Activated CD8-positive, alpha-beta T cell treated with anti-CD3 and anti-CD28 coated beads for 36 hours (primary cell): ENCODE data around the gene HBZ. TPM values are rescaled to one million over a fixed set of nuclear protein-coding genes. Genes with fewer than 3 reads are reported as not detected.
A peak's percentile ranks its signal among the peaks of the same experiment; 100 is the strongest.

Source experiments
- ATAC-seq: fragments of 200-7000 bp; cut with Tn5 transposase; one replicate; pipeline ENCODE4 v1.10.0; 2021; ENCODE audit warnings: mild to moderate bottlenecking, moderate library complexity
- CTCF ChIA-PET: fragments of 350-600 bp; sonication (Branson Sonifier 250); formaldehyde crosslinking; loops from one replicate; lab custom pipeline; 2021; ENCODE audit warnings: antibody characterized with exemption; lab: Charles Lee
- POLR2A ChIA-PET: fragments of 350-600 bp; sonication (Branson Sonifier 250); formaldehyde crosslinking; loops from one replicate; lab custom pipeline; 2021; ENCODE audit warnings: antibody characterized with exemption; lab: Charles Lee
- DNase-seq: peaks from one replicate; pipeline ENCODE4 v3.0.0-alpha.2; 2020
- H3K27ac Mint-ChIP-seq: one replicate; pipeline ENCODE4 v1.8.0; 2021; ENCODE audit warnings: mild to moderate bottlenecking, mixed read lengths
- H3K27me3 Mint-ChIP-seq: one replicate; pipeline ENCODE4 v1.8.0; 2021; ENCODE audit warnings: mixed read lengths
- H3K36me3 Mint-ChIP-seq: one replicate; pipeline ENCODE4 v1.8.0; 2021; ENCODE audit warnings: low read depth, mixed read lengths
- H3K4me1 Mint-ChIP-seq: one replicate; pipeline ENCODE4 v1.8.0; 2021; ENCODE audit warnings: low read depth, mixed read lengths
- H3K4me3 Mint-ChIP-seq: one replicate; pipeline ENCODE4 v1.8.0; 2021; ENCODE audit warnings: mild to moderate bottlenecking, moderate library complexity, mixed read lengths
- H3K9me3 Mint-ChIP-seq: one replicate; pipeline ENCODE4 v1.8.0; 2021; ENCODE audit warnings: mixed read lengths
- intact Hi-C: fragments of 100-400 bp; cut with micrococcal nuclease; formaldehyde crosslinking; loops from one replicate; pipeline ENCODE4 v1.10.0; 2022
- total RNA-seq, 2 experiments: library from RNA; stranded (reverse); gene quantifications; one replicate each; pipeline ENCODE4 v1.2.3, GENCODE V29; 2021
- TF ChIP-seq, protein P1 (sequence below): fragments of 200-600 bp; IDR thresholded peaks from one replicate; pipeline ENCODE4 v1.8.0; 2022; ENCODE audit warnings: antibody characterized with exemption, mild to moderate bottlenecking

HBZ gene
- total RNA-seq, 2 experiments from 2014 or later, result not detected

DNA sequence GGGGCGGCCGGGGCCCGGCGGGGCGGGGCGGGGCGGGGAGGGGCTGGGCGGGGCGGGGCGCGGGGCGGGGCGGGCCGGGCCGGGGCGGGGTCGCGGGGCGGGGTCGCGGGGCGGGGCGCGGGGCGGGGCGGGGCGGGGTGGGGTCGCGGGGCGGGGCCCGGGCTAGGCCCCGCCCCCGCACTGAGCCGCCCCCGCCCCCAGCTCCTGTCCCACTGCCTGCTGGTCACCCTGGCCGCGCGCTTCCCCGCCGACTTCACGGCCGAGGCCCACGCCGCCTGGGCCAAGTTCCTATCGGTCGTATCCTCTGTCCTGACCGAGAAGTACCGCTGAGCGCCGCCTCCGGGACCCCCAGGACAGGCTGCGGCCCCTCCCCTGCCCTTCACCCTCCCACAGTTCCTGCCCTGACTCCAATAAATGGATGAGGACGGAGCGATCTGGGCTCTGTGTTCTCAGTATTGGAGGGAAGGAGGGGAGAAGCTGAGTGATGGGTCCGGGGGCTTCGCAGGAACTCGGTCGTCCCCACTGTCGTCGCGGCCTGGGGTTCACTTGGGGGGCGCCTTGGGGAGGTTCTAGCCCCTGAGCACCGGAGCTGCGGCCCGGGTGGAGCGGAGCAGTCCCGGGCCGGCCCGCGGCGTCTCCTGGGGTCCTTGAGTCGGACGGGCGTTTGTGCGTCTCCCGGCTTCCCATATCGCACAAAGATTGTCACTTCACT lies 12.5 kb downstream of the HBZ start:
- ChIA-PET POLR2A (no interaction called here), CTCF (interaction anchor here (1.0 kb wide), 2 partner anchors 17 to 99 kb away, joined by 3 to 4 read pairs; no protein-coding TSS in a partner anchor)
- Mint-ChIP-seq H3K36me3 (no peaks in the 10 kb centered on the region), H3K9me3 (no peaks in the 10 kb centered on the region), H3K4me1 (peaks cover 5% of the 10 kb centered on the region), H3K4me3 (no peak overlapping the region), H3K27me3 (peaks cover 46% of the 10 kb centered on the region), H3K27ac (no peak overlapping the region)
- intact Hi-C loops, result no loop called here
- DNase-seq (no peak), ATAC-seq (peak; percentile 31)
- TF ChIP-seq, protein P1, sequence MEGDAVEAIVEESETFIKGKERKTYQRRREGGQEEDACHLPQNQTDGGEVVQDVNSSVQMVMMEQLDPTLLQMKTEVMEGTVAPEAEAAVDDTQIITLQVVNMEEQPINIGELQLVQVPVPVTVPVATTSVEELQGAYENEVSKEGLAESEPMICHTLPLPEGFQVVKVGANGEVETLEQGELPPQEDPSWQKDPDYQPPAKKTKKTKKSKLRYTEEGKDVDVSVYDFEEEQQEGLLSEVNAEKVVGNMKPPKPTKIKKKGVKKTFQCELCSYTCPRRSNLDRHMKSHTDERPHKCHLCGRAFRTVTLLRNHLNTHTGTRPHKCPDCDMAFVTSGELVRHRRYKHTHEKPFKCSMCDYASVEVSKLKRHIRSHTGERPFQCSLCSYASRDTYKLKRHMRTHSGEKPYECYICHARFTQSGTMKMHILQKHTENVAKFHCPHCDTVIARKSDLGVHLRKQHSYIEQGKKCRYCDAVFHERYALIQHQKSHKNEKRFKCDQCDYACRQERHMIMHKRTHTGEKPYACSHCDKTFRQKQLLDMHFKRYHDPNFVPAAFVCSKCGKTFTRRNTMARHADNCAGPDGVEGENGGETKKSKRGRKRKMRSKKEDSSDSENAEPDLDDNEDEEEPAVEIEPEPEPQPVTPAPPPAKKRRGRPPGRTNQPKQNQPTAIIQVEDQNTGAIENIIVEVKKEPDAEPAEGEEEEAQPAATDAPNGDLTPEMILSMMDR, result no peak

DNA sequence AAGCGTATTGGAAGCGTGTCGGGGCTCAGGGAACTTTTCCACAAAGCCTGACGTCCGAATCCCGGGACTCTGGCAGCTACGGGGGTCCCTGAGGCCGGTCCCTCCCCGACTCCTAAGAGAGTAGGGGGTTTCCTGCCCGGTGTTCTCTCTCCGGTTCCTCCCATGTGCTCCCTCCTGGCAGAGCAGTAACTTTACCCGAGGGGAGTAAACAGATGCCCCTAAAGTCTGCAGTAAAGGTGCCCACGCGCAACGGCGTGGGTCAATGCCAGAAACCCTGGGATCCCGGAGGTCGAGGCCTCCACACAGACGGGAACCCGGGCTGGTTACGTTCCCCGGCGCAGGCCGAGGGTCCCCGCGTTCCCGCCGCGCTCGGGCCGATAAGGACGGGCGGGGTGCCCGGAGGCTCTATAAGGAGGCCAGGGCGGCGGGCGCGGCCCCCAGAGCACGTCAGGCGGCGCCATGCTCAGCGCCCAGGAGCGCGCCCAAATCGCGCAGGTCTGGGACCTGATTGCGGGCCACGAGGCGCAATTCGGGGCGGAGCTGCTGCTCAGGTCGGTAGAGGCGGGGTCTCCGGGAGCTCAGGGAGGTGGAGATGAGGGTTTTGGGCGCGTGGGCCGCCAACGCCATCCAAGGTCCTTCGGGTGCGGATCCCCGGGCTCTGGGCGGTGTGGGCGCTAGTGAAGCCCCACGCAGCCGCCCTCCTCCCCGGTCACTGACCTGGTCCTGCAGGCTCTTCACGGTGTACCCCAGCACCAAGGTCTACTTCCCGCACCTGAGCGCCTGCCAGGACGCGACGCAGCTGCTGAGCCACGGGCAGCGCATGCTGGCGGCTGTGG lies 13.3 kb downstream of the HBZ start, which contains the start of gene HBM:
Gene HBM (plus strand): TSS at position 440 of the 836 bp plus-strand sequence. CDS start 20 bp downstream, at position 460.
- intact Hi-C loops, result no loop called here
- ATAC-seq (peak; percentile 34), DNase-seq (no peak)
- ChIA-PET POLR2A (no interaction called here), CTCF (interaction anchor here (1.0 kb wide), 2 partner anchors 16 to 100 kb away, joined by 3 to 4 read pairs; no protein-coding TSS in a partner anchor)
- Mint-ChIP-seq H3K36me3 (no peaks in the 10 kb centered on the region), H3K9me3 (no peaks in the 10 kb centered on the region), H3K4me3 (no peak within 1 kb of the TSS), H3K27me3 (peaks cover 51% of the 10 kb centered on the region), H3K27ac (no peak within 1 kb of the TSS), H3K4me1 (peaks cover 8% of the 10 kb centered on the region)
- TF ChIP-seq, protein P1, result no peak

DNA sequence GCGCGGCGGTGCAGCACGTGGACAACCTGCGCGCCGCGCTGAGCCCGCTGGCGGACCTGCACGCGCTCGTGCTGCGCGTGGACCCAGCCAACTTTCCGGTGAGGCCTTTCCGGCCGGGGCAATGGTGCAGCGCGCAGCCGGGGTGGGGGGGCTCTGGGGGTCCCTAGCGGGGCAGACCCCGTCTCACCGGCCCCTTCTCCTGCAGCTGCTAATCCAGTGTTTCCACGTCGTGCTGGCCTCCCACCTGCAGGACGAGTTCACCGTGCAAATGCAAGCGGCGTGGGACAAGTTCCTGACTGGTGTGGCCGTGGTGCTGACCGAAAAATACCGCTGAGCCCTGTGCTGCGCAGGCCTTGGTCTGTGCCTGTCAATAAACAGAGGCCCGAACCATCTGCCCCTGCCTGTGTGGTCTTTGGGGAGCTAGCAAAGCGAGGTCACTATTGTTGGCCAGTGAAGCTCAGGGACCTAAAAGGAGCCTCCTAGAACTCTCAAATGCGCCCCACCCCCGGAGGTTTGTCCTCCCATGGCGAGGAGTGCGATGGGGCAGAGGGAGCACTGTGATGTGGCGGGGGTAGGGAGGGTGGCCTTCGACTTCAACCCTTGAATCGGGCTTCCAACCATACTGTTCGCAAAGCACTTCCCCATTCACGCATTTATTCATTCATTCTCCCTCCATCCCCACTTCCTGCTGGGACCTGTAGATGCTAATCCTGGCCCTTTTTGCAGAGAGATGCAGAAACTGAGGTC lies 14.1 kb downstream of the HBZ start:
- intact Hi-C loops, result no loop called here
- no peak overlapping the region for H3K27ac Mint-ChIP-seq
- H3K27me3 Mint-ChIP-seq, result peaks cover 51% of the 10 kb centered on the region
- H3K4me1 Mint-ChIP-seq, result peaks cover 10% of the 10 kb centered on the region
- H3K9me3 Mint-ChIP-seq, result no peaks in the 10 kb centered on the region
- no peaks in the 10 kb centered on the region for H3K36me3 Mint-ChIP-seq
- no peak for ATAC-seq
- TF ChIP-seq, protein P1, result no peak
- ChIA-PET CTCF (no interaction called here), POLR2A (no interaction called here)
- no peak for DNase-seq
- no peak overlapping the region for H3K4me3 Mint-ChIP-seq

DNA sequence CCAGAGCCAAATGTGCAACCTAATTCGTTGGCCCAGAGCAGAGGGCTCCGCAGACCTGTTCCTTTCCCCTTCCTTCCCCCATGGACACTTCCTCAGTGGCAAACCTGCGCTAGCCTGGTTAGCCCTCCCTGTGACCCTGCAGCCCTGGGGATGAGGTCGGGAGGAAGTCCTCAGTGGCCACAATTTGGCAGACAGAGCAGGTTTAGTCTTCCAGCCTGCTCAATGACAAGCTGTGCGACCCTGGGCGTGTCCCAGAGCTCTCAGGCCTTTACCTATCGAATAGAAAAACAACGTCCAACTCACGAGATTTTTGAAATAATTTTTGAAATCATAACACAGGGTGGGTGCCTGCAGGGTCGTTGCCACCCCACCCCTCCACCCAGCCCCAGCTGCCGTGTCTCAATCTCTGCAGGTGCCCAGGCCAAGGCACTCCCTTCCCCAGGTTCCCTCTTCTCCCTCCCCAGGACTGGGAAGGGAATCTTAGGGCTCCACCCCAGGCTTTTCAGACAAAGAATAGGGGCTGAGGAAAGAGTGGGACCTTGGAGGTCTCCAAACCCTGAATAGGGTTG lies 14.8 kb downstream of the HBZ start:
- DNase-seq, result no peak
- Mint-ChIP-seq H3K27ac (no peak overlapping the region), H3K4me1 (peaks cover 12% of the 10 kb centered on the region), H3K27me3 (peaks cover 53% of the 10 kb centered on the region), H3K9me3 (no peaks in the 10 kb centered on the region), H3K36me3 (no peaks in the 10 kb centered on the region), H3K4me3 (no peak overlapping the region)
- intact Hi-C loops, result no loop called here
- POLR2A ChIA-PET, result interaction anchor here (1.2 kb wide), 1 partner anchor 13 kb away, joined by 3 read pairs; the partner anchor contains the start of gene HBQ1
- CTCF ChIA-PET, result interaction anchor here (1.3 to 2.3 kb wide), 2 partner anchors 13 to 102 kb away, joined by 4 to 8 read pairs; partner anchors contain the start of gene HBQ1
- no peak for ATAC-seq
- TF ChIP-seq, protein P1, result no peak
